ENCODE results near the gene ZNF48.

ZNF48 gene

GRCh38 chr16:30407804-30408534, 12.7 kb downstream of the ZNF48 start:
- no peak for DNase-seq

DNA sequence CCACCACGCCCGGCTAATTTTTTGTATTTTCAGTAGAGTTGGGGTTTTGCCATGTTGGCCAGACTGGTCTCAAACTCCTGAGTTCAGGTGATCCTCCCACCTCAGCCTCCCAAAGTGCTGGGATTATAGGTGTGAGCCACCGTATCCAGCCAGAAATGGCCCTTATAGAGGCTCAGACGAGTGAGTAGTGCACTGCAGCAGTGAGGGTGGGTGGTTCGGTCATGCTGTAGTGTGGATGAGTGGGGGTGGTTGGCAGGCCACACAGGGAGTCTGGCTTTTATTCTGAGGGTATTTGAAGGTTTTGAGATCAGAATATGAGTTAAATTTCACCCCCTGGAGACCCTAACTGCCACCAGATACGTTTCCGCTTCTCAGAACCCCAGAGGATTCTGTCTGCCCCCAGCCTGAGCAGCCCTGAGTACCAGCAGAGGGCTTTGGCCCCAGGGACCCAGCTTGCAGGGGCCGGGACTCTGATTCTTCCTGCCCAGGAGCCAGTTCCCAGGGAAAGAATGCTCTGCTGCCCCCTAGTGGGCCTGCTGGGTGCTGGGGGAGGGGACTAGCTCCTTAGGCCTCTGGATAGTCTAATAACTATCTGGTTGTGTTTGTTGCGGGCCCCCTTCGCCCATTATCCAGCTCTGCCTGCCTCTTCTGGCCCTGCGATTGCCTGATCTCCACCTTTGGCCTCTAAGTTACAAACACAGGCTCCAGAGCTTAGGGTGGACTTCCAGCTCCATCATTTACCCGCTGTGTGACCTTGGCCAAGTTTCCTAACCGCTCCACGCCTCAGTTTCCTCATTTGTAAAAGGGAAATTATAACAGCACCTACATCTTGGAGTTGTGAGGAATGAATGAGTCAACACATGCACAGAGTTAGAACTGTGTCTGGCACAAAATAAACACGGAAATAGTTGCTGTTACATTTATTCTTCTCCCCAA, 14.2 kb downstream of the ZNF48 start:
- DNase-seq: peak; percentile 51

- no peak for DNase-seq
Measured at GRCh38 chr16:30413112-30413806, 18.0 kb downstream of the ZNF48 start.

- DNase-seq: no peak
Measured at GRCh38 chr16:30414159-30414558, 18.9 kb downstream of the ZNF48 start.

- no peak for DNase-seq
Measured at GRCh38 chr16:30416047-30416603, 20.9 kb downstream of the ZNF48 start.

DNA sequence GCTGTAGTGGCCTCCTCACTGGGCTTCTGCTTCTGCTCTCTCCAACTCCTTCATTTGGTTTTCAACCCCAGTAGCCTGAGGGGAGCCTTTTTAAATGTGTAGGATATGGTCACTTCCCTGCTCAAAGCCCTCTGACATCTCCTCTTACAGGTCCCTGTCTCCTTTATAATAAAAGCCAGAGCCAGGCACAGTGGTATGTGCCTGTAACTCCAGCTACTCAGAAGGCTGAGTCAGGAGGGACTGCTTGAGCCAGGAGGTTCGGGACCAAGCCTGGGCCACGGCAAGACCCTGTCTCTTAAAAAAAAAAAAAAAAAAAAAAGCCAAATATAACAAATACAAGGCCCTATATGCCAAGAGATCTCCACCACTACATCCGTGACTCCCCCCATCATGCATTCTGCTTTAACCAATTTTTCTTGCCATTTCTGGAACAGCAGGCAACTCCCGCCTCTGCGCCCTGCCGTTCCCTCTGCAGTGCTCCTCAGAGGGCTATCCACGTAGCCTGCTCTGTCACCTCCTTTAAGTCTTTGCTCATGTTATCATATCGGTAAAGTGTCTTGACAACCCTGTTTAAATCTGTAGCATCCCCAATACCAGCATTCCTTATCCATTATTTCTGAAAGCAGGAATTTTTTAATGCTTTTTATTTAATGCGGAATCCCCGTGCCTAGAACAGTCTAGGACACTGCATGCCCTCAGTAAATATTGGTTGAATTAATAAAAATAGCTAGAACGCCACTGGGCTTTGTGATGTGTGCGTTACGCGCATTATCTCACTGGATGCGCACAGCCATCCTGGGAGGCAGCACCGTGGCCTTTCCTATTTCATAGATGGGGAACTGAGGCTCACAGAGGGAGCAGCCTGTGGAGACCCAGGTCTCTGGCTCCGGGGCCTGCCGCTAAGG, 21.7 kb downstream of the ZNF48 start:
- no peak for DNase-seq

- no peak for DNase-seq
Measured at GRCh38 chr16:30417529-30418349, 22.5 kb downstream of the ZNF48 start.

- DNase-seq: no peak
Measured at GRCh38 chr16:30418350-30419181, 23.3 kb downstream of the ZNF48 start.

DNA sequence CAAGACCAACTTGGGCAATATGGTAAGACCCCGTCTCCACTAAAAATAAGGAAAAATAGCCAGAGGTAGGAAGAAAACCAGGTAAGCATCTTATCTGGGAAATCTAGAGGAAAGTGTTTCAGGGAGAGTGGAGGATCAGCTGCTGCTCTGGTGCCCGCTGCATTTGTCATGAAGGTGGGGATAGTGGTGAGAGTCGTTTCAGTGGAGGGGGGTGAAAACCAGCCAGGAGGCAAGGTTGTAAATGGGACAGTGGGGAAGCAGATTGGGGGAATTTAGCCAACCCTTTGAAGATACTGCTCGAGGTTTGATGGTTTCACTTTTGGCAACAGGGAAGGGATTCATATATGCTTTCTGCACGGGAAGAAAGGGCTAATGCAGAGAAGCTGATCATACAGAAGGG, 25.8 kb downstream of the ZNF48 start:
- no peak for DNase-seq

- DNase-seq: no peak
Measured at GRCh38 chr16:30428055-30428454, 32.8 kb downstream of the ZNF48 start.

GRCh38 chr16:30429418-30429677, 34.1 kb downstream of the ZNF48 start:
- DNase-seq: no peak

GRCh38 chr16:30429678-30430427, 34.6 kb downstream of the ZNF48 start, which contains the start of gene DCTPP1:
Gene DCTPP1 (minus strand): TSS chr16:30430030. CDS start chr16:30429980, 50 bp downstream.
- DNase-seq: peak; percentile 97

- no peak for DNase-seq
Measured at GRCh38 chr16:30430428-30430970, 35.3 kb downstream of the ZNF48 start.

- DNase-seq: no peak
Measured at GRCh38 chr16:30434852-30435251, 39.6 kb downstream of the ZNF48 start.

- no peak for DNase-seq
Measured at GRCh38 chr16:30437511-30438046, 42.4 kb downstream of the ZNF48 start.

- DNase-seq: no peak
Measured at GRCh38 chr16:30438835-30439234, 43.6 kb downstream of the ZNF48 start.

GRCh38 chr16:30439720-30440348, 44.6 kb downstream of the ZNF48 start:
- no peak for DNase-seq

DNA sequence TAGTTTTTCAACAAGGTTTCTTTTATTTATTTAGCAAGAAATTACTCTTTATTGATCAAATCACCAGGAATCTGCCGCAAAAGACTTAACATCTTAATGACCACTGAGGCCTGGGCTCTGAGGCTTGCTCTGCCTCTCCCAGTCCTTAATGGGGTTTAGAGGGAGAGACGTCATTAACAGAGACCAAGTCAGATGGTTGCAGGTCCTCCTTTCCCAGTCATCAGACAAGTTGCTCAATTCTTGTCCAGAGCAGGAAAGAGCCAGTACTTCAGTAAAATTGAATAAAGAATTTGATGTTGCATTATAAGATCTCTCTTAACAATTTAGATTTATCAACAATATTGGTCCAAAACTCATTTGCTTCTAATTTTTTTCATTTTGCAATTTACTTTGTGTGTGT, 48.4 kb downstream of the ZNF48 start:
- DNase-seq: no peak
